COR-L47 (cell line): ENCODE results near the gene RGS12.

Experiments
- DNase-seq: peaks from one replicate; lab custom pipeline; 2025; lab: John Stamatoyannopoulos, UW

The RGS12 gene

DNA sequence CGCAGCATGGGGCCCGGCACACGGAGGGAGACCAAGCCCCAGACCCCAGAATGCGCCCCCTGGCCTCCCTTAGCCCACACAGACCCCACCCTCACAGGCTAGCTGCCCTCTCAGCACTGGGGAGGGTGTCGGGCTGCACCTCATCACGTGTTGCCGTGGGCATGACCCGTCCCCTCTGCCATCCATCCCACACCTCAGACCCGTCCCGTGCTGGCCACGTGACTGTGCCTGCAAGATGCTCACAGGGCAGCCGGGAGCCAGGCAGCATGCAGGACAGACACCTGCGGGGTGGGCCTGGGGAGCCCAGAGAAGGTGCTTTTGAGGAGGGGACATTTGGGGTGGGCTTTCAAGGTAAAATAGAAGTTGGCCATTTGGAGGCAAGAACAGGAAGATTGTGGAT lies 39.0 kb upstream of the RGS12 start:
- DNase-seq: no peak

DNA sequence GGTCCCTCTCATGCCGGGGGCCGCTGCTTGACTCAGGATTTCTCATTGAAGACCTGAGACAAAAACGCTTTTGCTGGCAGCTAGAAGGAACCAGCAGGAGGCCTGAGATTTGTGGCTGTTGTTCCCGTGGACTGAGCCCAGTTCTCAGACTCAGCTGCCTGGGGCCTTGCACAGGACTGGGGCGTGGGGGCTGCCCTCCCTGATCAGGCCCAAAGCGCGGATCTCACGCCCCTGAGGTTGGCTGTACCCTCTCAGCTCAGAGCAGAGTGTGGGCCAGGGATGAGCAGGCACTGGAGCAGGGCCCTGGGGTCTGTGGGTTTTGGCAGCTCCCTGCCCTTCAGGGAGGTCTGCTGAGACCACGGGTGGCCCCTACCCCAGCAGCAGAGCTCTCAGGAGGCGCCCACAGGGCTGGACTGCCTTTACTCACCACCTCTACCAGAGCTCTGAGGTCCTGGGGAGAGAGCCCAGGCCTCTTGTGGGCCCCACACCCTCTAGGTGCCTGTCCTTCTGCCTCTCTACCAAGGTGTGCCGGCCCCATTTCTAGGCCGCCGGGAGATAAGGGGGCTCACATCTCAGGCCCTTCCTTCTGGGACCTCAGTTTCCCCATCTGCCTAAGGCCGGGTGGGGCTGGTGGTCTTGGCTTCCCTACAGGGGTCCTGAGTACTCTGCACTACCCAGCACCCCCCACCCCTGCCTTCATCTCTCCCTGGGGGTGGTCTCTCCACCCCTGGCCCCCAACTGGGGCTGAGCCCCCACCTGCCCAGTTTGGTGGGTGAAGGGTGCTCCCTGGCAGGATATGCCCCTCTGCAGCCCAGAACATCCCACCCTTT lies 38.3 kb upstream of the RGS12 start:
- no peak for DNase-seq

DNA sequence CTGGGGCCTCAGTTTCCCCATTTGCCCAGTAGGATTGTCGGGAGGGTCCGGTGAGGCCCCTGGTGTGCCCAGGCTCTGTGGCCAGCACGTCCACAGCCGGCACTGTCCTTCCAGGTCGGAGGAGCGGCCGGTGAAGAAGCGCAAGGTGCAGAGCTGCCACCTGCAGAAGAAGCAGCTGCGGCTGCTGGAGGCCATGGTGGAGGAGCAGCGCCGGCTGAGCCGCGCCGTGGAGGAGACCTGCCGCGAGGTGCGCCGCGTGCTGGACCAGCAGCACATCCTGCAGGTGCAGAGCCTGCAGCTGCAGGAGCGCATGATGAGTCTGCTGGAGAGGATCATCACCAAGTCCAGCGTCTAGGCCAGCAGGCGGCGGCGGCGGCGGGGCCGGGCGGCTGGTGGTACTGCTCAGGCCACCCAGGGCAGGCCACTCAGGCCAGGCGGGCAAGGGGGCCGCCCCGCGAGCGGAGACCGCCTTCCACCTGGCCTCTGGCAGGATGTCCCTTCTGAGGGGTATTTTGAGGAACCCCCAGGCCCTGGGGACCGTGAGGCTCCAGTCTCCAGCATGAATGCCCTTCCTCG lies 37.1 kb upstream of the RGS12 start:
- DNase-seq: no peak

DNA sequence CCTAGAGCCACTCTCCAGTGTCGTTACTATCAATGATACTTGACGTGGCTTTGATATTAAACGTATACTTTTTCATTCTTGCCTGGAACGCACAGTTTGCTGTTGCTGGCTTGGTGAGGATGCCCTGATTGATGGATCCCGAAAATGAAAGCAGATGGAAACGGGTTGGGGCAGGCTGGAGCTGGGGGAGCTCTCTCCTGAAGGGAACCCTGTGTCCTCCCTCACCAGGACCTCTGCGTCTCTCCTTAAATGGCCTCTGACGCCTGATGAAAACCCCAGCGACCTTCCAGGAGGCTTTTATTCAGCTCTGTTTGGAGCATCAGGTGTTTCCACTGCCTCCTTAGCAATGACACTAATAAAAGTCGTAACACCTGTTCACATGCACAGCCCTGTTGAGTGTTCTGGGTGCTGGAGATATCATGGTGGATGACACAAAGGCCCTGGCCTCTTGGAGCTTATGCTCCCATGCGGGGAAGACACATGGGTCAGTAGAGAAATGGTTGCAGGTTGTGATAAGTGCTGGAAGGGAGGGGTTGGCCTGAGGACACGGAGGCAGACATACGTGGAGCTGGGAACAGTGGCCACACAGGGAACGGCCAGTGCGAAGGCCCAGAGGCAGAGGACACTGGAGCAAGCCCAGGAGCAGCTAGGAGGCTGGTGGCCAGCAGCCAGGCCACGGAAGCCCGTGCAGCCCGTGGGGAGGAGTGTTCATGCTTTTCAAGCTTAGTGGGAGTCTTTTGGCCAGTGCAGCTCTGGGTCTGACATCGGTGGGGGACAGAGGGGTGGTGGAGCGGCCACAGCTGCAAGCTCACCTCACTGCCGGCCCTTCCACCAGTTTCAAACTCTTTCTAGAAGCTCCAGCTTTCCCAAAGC lies 36.4 kb upstream of the RGS12 start:
- no peak for DNase-seq

DNA sequence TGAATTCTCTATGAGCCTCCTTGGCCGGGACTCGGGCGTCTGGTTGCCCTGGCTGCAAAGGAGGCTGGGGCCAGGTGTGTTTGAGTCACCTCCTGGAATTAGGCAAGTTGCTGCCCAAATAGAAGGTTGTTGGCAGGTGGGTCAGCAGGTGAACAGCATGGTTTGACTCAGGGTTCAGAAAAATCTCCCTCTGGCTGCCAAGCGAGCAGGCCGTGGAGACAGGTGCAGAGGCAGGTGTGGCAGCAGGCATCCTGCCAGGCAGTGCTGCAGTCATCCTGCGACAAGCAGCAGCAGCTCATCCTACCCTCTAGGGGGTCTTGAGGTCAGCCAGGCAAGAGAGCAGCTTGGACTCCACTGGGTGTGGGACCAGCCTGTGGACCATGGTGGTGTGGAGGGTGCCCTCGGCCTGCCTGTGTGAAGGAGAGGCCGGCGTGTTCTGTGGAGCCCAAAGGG lies 35.7 kb upstream of the RGS12 start:
- peak; percentile 83 for DNase-seq

DNA sequence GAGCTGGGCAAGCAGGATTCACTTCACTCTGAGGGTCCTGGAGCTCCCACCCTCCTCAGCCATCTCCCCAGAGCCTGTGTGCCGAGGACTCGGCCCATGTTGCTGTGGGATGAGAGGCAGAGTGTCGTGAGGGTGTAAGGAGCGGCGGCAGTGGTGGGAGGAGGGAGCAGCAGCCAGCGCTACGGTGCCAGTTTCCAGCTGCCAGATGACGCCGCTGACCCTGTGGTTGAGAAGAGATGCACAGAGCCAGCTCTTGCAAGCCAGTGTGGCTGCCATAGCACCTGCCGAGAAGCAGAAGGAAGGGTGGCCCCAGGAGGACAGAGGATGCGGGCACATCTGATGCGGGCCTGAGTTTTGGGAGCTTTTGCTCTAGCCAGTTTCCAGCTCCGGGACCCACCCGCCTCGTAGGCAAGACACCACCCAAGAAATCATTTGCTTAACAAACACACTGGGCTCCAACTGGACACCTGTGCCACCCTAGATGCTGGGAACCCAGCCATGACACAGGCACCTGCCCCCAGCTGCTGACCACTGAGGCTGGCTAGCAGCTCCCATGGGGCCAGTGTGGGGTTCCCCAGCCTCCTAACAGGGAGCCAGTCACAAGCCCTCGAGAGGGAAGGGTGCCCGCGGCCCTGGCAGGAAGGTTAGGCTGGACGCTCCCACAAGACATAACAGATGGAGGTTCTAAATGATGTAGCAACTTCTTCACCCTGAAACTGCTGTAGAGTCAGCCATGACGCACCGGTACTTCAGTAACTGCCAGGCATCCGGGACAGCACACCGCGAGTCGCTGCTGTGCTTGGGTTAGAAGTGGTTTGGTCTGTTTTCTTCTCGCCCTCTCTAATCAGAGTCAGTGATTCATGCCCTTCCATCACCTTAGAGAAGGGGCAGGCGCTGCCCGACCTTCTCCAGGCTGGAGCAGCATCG lies 35.0 kb upstream of the RGS12 start:
- DNase-seq: peak; percentile 19

DNA sequence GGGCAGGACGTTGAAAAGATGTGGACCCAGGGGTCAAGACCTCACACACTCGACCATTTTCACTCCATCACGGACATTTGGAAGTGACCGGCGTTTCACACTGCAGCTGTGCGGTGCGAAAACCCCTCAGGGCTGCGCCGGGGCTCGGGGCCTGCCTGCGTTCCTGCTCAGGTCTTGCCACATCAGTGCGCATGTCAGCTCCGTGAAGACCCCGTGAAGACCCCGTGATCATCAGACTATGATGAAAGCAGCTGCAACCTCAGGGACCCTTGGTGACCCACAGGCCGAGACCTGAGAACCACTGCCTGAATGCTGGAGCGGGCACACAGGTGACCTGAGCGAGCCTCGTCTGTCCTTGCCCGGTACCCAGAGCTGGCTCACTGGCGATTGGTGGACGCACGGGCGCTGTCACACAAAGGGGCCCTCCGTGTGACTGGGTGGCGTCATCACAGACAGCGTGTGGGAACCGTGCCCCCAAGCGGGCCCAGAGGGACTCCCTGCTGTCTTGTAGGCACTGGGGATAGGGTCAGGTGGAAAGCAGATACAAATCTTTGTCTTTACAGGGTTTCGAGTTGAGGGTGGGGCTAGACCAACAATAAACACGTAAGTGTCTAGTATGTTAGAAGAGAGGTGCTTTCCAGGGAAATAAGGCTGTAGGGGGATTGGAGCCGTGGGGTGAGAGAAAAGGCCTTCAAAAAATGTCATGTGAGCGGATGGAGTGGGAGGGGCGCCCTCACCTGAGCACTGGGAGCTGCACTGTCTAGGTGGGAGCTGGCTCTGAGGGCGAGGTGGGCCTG lies 31.2 kb upstream of the RGS12 start:
- DNase-seq: no peak

DNA sequence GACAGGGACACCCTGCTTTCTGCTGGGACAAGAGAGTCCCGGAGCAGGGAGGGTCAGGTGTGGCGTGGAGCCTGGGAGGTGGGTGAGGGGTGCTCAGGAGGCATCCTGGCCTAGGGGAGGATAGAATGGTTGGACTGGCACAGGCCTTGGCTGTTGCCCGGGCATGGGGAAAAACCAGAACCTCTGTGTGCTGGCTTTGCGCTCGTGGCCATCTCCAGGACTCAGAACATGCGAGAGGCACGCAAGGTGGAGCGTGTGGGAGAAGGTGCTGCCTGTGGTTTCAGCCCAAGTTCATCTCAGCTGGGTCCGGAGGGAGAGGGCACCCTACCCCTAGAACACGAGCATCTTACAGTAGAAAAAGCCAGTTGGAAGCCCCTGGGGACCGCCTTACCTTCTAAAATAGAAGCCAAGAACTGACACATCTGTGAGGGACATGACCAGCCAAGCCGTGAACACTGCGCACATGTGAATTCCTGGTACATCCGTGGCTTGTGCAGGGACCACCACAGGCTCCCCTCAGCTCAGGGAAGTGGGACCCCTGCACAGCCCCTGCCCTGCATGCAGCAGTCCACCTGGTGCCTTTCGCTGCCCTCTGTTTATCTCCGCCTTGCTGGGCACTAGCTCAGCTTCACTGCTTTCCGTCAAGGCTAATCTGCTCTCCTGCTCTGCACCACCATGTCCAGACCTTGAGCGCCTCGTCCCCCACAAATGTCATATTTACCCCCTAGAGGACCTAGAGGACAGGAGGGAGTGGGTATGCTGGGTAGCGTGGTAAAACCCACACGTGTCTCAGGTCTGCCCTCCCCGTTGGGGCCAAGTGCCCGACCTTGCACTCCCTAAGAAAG lies 30.4 kb upstream of the RGS12 start:
- no peak for DNase-seq

DNA sequence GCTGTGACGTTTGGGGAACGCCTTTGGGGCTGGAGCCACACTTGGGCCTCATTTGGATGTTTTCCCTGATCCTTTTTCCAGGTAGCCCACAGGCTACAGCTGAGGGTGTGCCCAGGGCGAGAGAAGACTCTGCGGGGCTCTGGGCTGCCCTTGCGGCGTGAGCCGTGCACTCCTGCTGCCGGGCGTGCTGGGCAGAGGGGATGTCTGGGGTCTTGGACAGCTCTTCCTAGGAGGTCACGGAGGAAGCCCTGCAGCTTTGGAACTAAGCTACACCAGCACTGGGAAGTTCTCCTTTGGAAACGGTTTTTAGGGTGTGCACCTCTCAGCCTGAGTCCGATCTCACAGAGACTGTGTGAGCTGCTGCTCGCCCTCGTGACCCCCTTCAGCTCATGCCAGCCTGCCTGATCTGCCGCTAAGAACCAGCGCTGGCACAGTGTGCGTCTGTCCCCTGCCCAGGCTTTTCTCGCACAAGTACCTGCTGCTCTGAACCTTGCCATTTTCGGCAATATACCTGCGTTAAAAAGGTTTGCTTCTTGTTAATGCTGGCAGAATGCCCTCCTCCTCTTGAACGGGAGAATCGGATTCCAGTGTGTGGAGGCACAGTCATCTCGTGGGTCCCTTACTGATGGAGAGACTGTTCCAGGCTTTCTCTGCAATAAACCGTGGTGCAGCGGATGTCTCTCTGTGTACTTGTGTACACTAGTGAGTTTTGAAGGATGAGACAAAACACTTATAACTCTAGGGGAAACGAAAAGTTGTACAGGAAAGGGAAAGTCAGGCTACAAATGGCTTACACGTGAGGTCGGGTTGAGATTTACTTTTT lies 29.6 kb upstream of the RGS12 start:
- DNase-seq: no peak

DNA sequence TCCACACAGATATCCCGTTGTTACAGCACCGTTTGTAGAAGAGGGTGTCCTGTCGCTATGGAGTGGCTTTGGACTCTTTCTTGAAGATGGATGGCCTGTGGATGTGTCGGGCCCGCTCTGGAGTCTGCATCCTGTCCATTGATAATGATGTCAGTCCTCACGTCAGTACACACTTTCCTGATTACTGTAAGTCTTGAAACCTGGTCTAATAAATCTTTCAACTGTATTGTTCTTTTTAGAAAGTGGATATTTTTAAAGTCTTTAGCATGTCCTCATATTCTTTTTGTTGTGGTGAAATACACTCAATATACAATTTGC lies 29.0 kb upstream of the RGS12 start:
- DNase-seq: no peak

DNA sequence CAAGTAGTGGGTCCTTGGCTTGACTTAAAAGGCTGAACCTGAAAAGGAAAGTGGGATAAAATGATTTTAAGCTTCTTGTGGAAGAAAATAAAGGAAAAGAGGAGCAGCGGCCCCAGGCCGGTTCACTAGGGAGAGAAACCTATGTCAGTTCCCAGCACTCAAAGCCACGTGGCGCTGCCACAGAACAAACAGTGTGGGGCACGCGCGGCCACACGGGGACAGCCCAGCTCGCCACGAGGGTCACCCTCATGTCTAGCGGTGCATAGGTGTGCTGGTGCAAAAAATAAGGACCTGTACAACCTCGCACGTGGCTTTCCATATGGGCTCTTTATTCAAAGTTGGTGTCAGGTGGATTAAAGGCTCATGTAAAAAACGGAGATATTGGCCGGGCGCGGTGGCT lies 26.7 kb upstream of the RGS12 start:
- no peak for DNase-seq

DNA sequence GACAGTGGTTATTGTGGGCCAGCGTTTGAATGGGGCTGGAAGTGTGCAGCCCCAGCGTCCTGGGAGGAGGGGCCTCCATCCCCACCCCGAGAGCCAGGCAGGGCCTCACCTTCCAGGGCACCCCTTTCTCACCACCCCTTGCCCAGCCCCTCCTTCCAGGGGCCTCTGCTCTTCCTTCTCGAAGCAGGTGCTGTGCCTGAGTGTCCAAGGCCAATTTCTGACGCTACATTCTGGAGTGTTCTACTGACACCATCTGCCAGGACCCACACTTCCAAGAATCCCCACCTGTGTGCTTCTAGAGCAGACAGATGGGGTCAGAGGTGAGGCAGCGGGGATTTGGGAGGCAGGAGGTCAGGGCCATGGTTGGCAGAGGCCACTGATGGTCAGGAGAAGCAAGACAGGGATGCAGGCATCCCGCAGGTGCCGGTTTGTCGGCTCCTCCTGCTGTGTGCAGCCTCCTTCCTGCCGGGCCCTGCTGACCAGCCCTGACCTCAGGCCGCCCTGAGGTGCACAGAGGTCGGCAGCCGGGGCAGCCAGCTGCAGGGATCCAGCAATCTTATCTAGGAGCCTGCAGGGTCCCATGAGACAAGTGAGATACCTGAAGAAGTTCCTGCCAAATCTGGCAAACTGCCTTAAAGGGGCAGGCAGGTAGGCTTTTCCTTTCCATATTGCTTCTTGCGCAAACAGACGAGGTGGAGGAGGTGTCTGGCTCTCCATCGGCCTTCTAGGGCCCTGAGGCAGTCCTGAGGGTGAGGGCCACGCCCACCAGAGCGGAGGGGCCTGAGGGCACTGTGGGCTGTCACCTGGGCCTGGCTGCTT lies 25.0 kb upstream of the RGS12 start:
- no peak for DNase-seq

DNA sequence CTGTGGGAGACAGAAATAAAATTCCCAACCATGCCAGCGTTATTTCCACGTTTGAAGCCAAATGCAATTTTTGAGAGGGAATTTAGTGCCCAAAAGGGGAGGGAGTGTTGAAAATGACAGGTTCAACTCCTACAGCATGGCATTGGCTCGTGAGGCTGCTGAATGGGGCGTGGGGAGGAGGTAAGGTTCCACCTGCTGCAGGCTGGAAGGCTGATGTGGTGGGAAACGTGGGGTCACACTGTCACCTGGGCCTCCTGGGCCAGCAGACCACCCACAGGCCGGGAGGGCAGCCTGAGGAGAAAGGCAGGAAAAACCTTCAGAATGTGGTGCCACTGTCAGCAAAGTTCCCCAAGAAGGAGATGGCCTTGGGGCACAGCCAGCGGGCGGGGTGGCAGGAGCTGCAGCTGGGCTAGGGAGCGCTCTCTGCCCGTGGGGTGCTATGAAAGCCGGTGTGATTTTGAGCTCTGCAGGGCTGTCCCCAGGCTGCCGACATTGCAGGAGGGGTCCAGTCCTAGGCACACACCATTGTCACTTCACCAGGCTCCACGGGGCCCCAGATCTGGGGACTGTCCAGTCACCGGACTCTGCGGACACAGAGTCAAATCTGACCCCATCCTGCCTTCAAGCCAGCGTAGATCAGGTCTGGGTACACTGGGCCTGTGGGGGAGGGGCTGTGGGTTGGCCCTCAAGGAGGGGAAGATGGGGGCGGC lies 24.3 kb upstream of the RGS12 start:
- DNase-seq: no peak

DNA sequence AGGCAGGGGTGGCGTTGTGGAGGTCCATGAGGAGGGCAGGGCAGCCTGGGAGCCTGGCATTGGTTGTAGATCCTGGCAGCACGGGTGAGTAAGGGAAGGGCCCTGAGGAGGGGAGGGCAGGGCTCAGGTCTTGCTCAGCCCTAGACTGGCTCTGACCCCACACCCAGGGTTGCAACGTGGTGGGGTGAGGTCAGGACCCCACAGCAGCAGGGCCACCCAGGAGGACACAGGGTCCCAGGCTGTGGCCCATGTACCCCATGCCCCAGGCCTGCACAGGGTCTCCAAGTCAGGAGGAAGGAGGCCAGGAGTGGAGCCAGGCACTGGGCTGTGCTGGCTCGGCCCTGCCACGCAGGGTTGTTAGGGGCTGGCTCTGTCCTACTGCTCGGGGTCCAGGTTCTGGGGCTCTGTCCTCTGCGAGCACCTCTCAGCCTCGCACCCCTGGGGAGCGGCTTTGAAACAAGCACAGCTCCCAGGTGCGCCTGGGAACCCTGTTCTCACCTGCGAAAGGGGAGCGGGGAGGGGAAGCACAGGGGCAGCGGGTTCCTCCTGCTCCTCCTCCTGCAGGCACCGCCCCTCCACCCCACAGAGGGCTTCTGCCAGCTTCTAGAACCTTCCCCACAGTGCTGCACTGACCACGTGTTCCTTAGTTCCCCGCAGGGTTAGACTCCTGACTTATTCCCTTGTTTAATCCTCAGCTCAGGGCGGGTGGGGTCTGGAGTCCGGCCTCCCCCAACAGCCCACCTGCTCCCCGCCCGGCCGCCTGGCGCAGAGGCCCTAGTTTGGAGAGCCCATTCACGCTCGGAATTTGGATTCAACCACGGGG lies 23.5 kb upstream of the RGS12 start:
- DNase-seq: no peak

DNA sequence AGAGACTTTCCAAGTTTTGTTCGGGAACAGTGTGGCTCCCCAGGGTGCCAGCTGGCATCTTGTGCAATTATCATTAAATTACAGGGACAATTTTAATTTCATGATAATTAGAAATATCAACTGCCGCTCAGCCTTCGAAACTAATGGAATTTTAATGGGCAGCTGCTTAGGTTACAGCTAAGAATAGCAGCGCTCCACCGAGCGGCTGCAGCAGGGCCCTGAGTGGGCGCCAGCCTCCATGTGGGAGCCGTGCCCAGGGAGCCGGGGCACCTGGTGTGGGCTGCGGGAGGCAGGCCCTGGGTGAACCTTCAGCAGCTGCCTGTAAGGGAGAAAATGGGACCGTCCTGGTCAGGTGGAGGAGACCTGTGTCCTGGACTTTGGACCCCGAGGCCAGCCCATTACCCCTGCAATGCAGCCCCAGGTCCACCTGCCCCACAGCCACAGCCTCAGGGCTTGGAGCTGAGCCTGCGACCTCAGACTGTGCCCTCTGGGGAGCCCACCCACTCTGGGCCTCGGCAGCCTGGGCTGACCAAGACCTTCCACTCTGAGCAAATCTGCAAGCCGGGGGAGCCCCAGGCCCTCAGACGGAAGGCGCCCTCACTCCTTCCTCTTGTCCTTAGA lies 22.7 kb upstream of the RGS12 start:
- no peak for DNase-seq

DNA sequence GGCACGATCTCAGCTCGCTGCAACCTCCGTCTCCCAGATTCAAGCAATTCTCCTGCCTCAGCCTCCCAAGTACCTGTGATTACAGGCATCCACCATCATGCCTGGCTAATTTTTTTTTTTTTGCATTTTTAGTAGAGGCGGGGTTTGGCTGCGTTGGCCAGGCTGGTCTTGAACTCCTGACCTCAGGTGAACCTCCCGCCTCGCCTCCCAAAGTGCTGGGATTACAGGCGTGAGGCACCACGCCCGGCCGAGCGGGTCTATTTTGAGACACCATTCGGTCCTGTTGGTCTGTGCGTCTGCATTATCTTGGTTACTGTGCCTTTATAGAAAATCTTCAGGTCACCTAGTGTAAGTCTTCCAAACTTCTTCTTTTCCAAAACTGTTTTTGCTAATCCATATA lies 21.7 kb upstream of the RGS12 start:
- no peak for DNase-seq
